Measurements from ENCODE around the gene NDFIP2. TPM values are rescaled to one million over a fixed set of nuclear protein-coding genes. Genes with fewer than 3 reads are reported as not detected.

The NDFIP2 gene
- total RNA-seq, 1 experiment from 2014 or later: 49.6 TPM

DNA sequence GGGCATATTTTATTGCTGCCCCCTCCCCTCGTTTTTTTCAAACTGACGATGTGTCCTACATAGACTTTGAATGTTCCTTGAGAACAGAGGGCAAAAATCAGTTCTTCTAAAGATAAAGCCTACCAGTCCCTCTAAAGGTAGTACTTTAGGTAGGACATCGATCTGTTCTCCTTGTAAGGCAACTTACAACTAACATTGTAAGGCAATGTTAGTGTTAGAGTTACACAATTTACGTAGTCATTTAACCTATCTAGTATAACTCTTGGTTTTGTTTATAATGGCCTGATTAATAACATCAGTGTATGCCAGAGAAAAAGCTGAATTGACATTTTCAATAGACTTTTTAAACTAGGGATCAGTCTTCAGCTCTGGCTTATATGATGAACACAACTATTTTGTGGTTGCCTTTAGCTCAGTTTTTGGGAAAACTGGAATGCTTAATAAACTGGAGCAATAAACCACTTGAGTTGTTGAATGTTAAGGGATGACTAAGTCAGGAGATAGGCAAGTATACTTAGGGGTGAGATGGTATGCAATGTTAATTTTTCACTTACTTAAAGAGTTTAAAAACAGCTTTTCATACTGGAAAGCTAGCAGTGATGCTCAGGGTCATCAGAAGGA lies 2.2 kb downstream of the NDFIP2 start (continued):
- TF ChIP-seq, protein P1, sequence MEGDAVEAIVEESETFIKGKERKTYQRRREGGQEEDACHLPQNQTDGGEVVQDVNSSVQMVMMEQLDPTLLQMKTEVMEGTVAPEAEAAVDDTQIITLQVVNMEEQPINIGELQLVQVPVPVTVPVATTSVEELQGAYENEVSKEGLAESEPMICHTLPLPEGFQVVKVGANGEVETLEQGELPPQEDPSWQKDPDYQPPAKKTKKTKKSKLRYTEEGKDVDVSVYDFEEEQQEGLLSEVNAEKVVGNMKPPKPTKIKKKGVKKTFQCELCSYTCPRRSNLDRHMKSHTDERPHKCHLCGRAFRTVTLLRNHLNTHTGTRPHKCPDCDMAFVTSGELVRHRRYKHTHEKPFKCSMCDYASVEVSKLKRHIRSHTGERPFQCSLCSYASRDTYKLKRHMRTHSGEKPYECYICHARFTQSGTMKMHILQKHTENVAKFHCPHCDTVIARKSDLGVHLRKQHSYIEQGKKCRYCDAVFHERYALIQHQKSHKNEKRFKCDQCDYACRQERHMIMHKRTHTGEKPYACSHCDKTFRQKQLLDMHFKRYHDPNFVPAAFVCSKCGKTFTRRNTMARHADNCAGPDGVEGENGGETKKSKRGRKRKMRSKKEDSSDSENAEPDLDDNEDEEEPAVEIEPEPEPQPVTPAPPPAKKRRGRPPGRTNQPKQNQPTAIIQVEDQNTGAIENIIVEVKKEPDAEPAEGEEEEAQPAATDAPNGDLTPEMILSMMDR (IDR thresholded peaks at IDR 0.05 in 2 of 3, conservative IDR thresholded peaks at IDR 0.05 in 1 of 3; ENCODE audit: borderline replicate concordance in 1 of 3, insufficient read depth in 1 of 3, low read depth in 2 of 3, low read length in 2 of 3): no peak
- no peak for TF ChIP-seq CEBPB (IDR thresholded peaks at IDR 0.05; ENCODE audit: low read depth)
- no peak for TF ChIP-seq SP1 (IDR thresholded peaks at IDR 0.05; ENCODE audit: low read depth)
- TF ChIP-seq RAD21 (IDR thresholded peaks at IDR 0.05; ENCODE audit: low read depth): no peak

DNA sequence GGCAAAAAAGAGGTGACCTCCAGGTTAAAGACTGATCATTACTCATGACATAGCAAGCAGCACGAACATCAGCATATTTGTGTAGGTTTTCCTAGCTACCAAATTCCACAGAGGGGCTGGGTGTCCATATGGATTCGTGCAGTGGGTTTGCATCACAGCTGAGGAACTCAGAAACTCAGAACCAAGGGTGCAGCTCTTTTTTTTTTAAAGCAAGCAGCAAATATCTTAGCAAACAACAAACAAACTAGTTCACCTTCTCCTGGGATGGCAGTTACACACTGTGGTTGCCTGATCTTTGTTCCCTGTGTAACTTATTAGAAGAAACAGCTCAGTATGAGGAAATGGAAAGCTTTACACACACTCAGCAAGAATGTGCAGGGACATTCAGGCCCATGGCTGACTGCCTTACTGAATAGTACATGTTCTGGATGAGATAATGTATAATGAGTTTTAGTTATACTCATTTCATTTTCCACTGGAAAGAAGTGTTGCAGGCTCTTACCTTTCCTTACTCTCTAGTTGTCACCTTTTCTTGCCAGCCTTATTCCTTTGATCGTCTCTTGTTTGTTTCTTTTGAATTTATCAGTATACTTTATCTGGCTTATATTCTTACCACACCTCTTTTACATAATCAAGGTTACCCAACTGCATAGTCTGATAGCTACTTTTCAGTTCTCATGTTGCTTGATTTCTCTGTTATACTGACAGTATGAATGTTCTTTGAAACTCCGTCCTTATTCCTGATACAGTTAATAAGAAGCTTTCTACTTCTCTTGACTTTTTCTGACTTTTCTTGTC lies 4.3 kb downstream of the NDFIP2 start:
- Histone ChIP-seq H3K9me3 (ENCODE audit: control insufficient read depth in 1 of 2, insufficient read depth in 1 of 2, low read depth in 1 of 2, low read length in 2 of 2) (no peaks in the 10 kb centered on the region), H3K9ac (ENCODE audit: low read length) (no peak overlapping the region), H3K79me2 (ENCODE audit: insufficient read depth, low read length) (peaks cover 90% of the 10 kb centered on the region), H3K4me3 (replicated peaks in 1 of 2; ENCODE audit: low read depth in 1 of 2, low read length in 2 of 2) (no peak overlapping the region), H3K27me3 (ENCODE audit: insufficient read depth, low read length) (no peaks in the 10 kb centered on the region), H3K36me3 (ENCODE audit: control insufficient read depth in 1 of 2, insufficient read depth in 2 of 2, low read length in 2 of 2) (no peaks in the 10 kb centered on the region), H3K27ac (ENCODE audit: low read depth, low read length) (no peak overlapping the region), H3K9me2 (ENCODE audit: insufficient read depth) (no peaks in the 10 kb centered on the region), H4K20me1 (ENCODE audit: insufficient read depth) (no peaks in the 10 kb centered on the region; the same call in 1 of the 2 replicates), H2AFZ (ENCODE audit: low read depth, low read length, poor library complexity, severe bottlenecking) (no peak overlapping the region), H3K4me2 (ENCODE audit: low read length) (peak overlapping the region; percentile 15), H3K4me1 (ENCODE audit: control insufficient read depth in 1 of 2, insufficient read depth in 2 of 2, low read length in 2 of 2) (peaks cover 8 to 37% of the 10 kb centered on the region in 2 experiments)
- no peak for TF ChIP-seq EGR1 (IDR thresholded peaks at IDR 0.05; ENCODE audit: low read depth)
- TF ChIP-seq EZH2phosphoT487 (IDR thresholded peaks at IDR 0.05; ENCODE audit: borderline replicate concordance): no peak
- TF ChIP-seq RAD21 (IDR thresholded peaks at IDR 0.05; ENCODE audit: low read depth): no peak
- TF ChIP-seq CEBPB (IDR thresholded peaks at IDR 0.05; ENCODE audit: low read depth): no peak
- no peak for TF ChIP-seq EZH2 (IDR thresholded peaks at IDR 0.05)
- TF ChIP-seq JUND (IDR thresholded peaks at IDR 0.05): no peak
- no peak for TF ChIP-seq ZBTB33 (IDR thresholded peaks at IDR 0.05; ENCODE audit: extremely low read depth, insufficient replicate concordance, low read length)
- TF ChIP-seq POLR2A (IDR thresholded peaks at IDR 0.05; ENCODE audit: borderline replicate concordance, extremely low read depth, insufficient read depth, insufficient read length): no peak
- ChIA-PET RAD21 (ENCODE audit: low non-redundant PET in 1 of 2, low total read pairs in 2 of 2, uncharacterized antibody in 2 of 2, unreplicated experiment in 2 of 2) (no interaction called here), POLR2A (no interaction called here), CTCF (no interaction called here)
- DNase-seq (ENCODE audit: low read depth, low spot score): no peak
- no peak for ATAC-seq
- no TSS peak for BruUV-seq (replicated peaks)
- intact Hi-C loops (cut with micrococcal nuclease): no loop called here

Measured in HCT116 (cell line).